Mucosa of gallbladder (tissue), 1 donor: ENCODE measurements around the gene ADPRM. TPM values are rescaled to one million over a fixed set of nuclear protein-coding genes. Genes with fewer than 3 reads are reported as not detected.

ENCODE experiments used
- DNase-seq: peaks from one replicate; pipeline ENCODE4 v3.0.0-alpha.2; 2020; ENCODE audit warnings: low spot score
- total RNA-seq: library from RNA; stranded (reverse); gene quantifications from one replicate; pipeline ENCODE4 v1.2.1, GENCODE V29; 2021
- donor health status: DM: no; HTN: no; CAD: no.

Gene ADPRM
- total RNA-seq, 1 donor from 2014 or later, result 9.2 TPM

GRCh38 chr17:10741416-10742135, 44.2 kb downstream of the ADPRM start:
- DNase-seq, result no peak

- no peak for DNase-seq
These were observed 45.0 kb downstream of the ADPRM start for GRCh38 chr17:10742431-10742830.

GRCh38 chr17:10743316-10744009, 46.1 kb downstream of the ADPRM start:
- DNase-seq, result no peak

- no peak for DNase-seq
These were observed 47.2 kb downstream of the ADPRM start for GRCh38 chr17:10744501-10745000.

GRCh38 chr17:10745231-10745630, 47.8 kb downstream of the ADPRM start:
- no peak for DNase-seq

GRCh38 chr17:10748531-10749181, 51.3 kb downstream of the ADPRM start:
- DNase-seq, result no peak

GRCh38 chr17:10750210-10750609, 52.8 kb downstream of the ADPRM start:
- DNase-seq, result no peak

GRCh38 chr17:10751563-10751962, 54.2 kb downstream of the ADPRM start:
- DNase-seq, result no peak

- no peak for DNase-seq
These were observed 55.3 kb downstream of the ADPRM start for GRCh38 chr17:10752696-10753095.

GRCh38 chr17:10754109-10754508, 56.7 kb downstream of the ADPRM start:
- DNase-seq, result no peak

GRCh38 chr17:10754861-10755591, 57.6 kb downstream of the ADPRM start:
- DNase-seq, result no peak

GRCh38 chr17:10755592-10756127, 58.3 kb downstream of the ADPRM start:
- DNase-seq, result no peak

- no peak for DNase-seq
These were observed 58.8 kb downstream of the ADPRM start for GRCh38 chr17:10756185-10756584.

GRCh38 chr17:10756619-10757018, 59.2 kb downstream of the ADPRM start:
- no peak for DNase-seq

GRCh38 chr17:10757067-10757466, 59.7 kb downstream of the ADPRM start:
- no peak for DNase-seq

GRCh38 chr17:10757647-10758046, 60.3 kb downstream of the ADPRM start:
- no peak for DNase-seq

- no peak for DNase-seq
These were observed 60.7 kb downstream of the ADPRM start for GRCh38 chr17:10758062-10758461.
